IMR-90 (cell line): Measurements from ENCODE around the gene RANBP9. TPM values are rescaled to one million over a fixed set of nuclear protein-coding genes. Genes with fewer than 3 reads are reported as not detected.

Experiments used
- ATAC-seq: fragments of 200-7000 bp; cut with Tn5 transposase; 2 replicates; pipeline ENCODE4 v1.9.1; 2020; ENCODE audit warnings: low read depth, mild to moderate bottlenecking, moderate library complexity
- BruUV-seq: library from RNA; stranded (reverse); fragments of 400-500 nt; replicated peaks from 2 replicates; lab custom pipeline; 2021; lab: Mats Ljungman, UMichigan
- CTCF ChIA-PET: fragments of 300-600 bp; formaldehyde crosslinking; extraction: SDS; loops from one replicate; lab custom pipeline; 2021; ENCODE audit warnings: antibody characterized with exemption; lab: Yijun Ruan, JAX
- POLR2A ChIA-PET: fragments of 300-600 bp; sonication (Branson Sonifier 250); formaldehyde crosslinking; loops from one replicate; lab custom pipeline; 2022; ENCODE audit warnings: antibody characterized with exemption; ENCODE audit not compliant: unreplicated experiment; lab: Charles Lee
- DNase-seq: peaks from one replicate; pipeline ENCODE4 v3.0.0; 2013
- H2AFZ ChIP-seq: replicated peaks from 2 replicates; pipeline ENCODE3; 2013; ENCODE audit warnings: low read length, mild to moderate bottlenecking; ENCODE audit not compliant: poor library complexity
- H2AK5ac ChIP-seq: 2 replicates; pipeline ENCODE4 v1.6.1; 2013; ENCODE audit warnings: low read depth, low read length, inconsistent platforms
- H2AK9ac ChIP-seq: replicated peaks from 2 replicates; pipeline ENCODE3; 2013; ENCODE audit warnings: mild to moderate bottlenecking, low read depth, low read length, moderate library complexity; ENCODE audit not compliant: poor library complexity
- H2BK120ac ChIP-seq: 2 replicates; pipeline ENCODE4 v1.6.1; 2013; ENCODE audit warnings: low read depth, low read length, inconsistent platforms
- H2BK15ac ChIP-seq: 3 replicates; pipeline ENCODE4 v1.6.1; 2013; ENCODE audit warnings: low read depth, low read length, inconsistent platforms
- H2BK20ac ChIP-seq: 2 replicates; pipeline ENCODE4 v1.6.1; 2013; ENCODE audit warnings: low read depth, mild to moderate bottlenecking, inconsistent platforms, low read length, moderate library complexity
- H2BK5ac ChIP-seq: 2 replicates; pipeline ENCODE4 v1.6.1; 2013; ENCODE audit warnings: mild to moderate bottlenecking, low read depth, low read length, inconsistent platforms; ENCODE audit not compliant: poor library complexity, severe bottlenecking
- H3K14ac ChIP-seq: replicated peaks from 2 replicates; pipeline ENCODE4 v1.6.1; 2013; ENCODE audit warnings: low read depth, low read length, inconsistent platforms
- H3K18ac ChIP-seq: 2 replicates; pipeline ENCODE4 v1.6.1; 2013; ENCODE audit warnings: low read depth, low read length, control low read depth
- H3K23ac ChIP-seq: 2 replicates; pipeline ENCODE4 v1.6.1; 2013; ENCODE audit warnings: low read depth, low read length, inconsistent platforms
- H3K27ac ChIP-seq: 2 replicates; pipeline ENCODE4 v1.5.1; 2013; ENCODE audit warnings: mild to moderate bottlenecking, control low read depth, low read length; ENCODE audit not compliant: insufficient read depth
- H3K27me3 ChIP-seq: 2 replicates; pipeline ENCODE4 v1.6.1; 2013; ENCODE audit warnings: low read length; ENCODE audit not compliant: control insufficient read depth, insufficient read depth
- H3K36me3 ChIP-seq: 2 replicates; pipeline ENCODE4 v1.6.1; 2013; ENCODE audit warnings: low read length, mixed read lengths; ENCODE audit not compliant: control insufficient read depth, insufficient read depth
- H3K4ac ChIP-seq: 2 replicates; pipeline ENCODE4 v1.6.1; 2013; ENCODE audit warnings: low read depth, low read length, inconsistent platforms
- H3K4me1 ChIP-seq: 2 replicates; pipeline ENCODE4 v1.6.1; 2013; ENCODE audit warnings: low read length, mixed read lengths; ENCODE audit not compliant: control insufficient read depth, insufficient read depth
- H3K4me2 ChIP-seq: 2 replicates; pipeline ENCODE4 v1.6.1; 2013; ENCODE audit warnings: low read depth, mild to moderate bottlenecking, control low read depth, low read length, moderate library complexity
- H3K4me3 ChIP-seq: 2 replicates; pipeline ENCODE4 v1.5.1; 2013; ENCODE audit warnings: low read depth, mild to moderate bottlenecking, control low read depth, low read length, moderate library complexity; ENCODE audit not compliant: insufficient read depth
- H3K56ac ChIP-seq: 2 replicates; pipeline ENCODE4 v1.6.1; 2013; ENCODE audit warnings: low read length, inconsistent platforms; ENCODE audit not compliant: insufficient read depth; ENCODE audit errors: extremely low read depth
- H3K79me1 ChIP-seq, 2 experiments: 2 replicates each; pipeline ENCODE4 v1.6.1; 2013; ENCODE audit warnings: low read length in 2 of 2, inconsistent platforms in 1 of 2, low read depth in 1 of 2
- H3K9ac ChIP-seq: 2 replicates; pipeline ENCODE4 v1.6.1; 2013; ENCODE audit warnings: low read depth, low read length, control low read depth
- H3K9me1 ChIP-seq: 2 replicates; pipeline ENCODE4 v1.6.1; 2013; ENCODE audit warnings: low read length, inconsistent platforms; ENCODE audit not compliant: insufficient read depth
- H3K9me3 ChIP-seq: 2 replicates; pipeline ENCODE4 v1.6.1; 2013; ENCODE audit warnings: low read length; ENCODE audit not compliant: control insufficient read depth, insufficient read depth
- H4K20me1 ChIP-seq: 2 replicates; pipeline ENCODE4 v1.6.1; 2013; ENCODE audit warnings: low read length, inconsistent platforms; ENCODE audit not compliant: insufficient read depth
- H4K5ac ChIP-seq: 2 replicates; pipeline ENCODE4 v1.6.1; 2013; ENCODE audit warnings: mild to moderate bottlenecking, low read depth, low read length, control low read depth
- H4K8ac ChIP-seq, 2 experiments: 2 replicates each; pipeline ENCODE4 v1.6.1; 2013; ENCODE audit warnings: low read depth in 2 of 2, low read length in 2 of 2, control low read depth in 1 of 2, inconsistent platforms in 1 of 2
- H4K91ac ChIP-seq: 2 replicates; pipeline ENCODE4 v1.6.1; 2013; ENCODE audit warnings: low read depth, low read length, inconsistent platforms; ENCODE audit not compliant: insufficient read depth
- BHLHE40 ChIP-seq: fragments of 150-350 bp; IDR thresholded peaks from 2 replicates; pipeline ENCODE4 v1.6.1; 2016; ENCODE audit warnings: mild to moderate bottlenecking, low read depth, low read length
- CEBPB ChIP-seq: IDR thresholded peaks from 2 replicates; pipeline ENCODE4 v1.6.1; 2012; ENCODE audit warnings: low read depth, low read length, improper control_type of control experiment
- CHD1 ChIP-seq: IDR thresholded peaks from 2 replicates; pipeline ENCODE4 v1.6.1; 2012; ENCODE audit warnings: low read depth, low read length, improper control_type of control experiment
- CTCF ChIP-seq: conservative IDR thresholded peaks from 2 replicates; pipeline ENCODE4 v1.5.1; 2012; ENCODE audit warnings: mild to moderate bottlenecking, low read depth, low read length, improper control_type of control experiment
- ELK1 ChIP-seq: fragments of 150-350 bp; IDR thresholded peaks from 2 replicates; pipeline ENCODE4 v1.6.1; 2016; ENCODE audit warnings: low read depth, mild to moderate bottlenecking, low read length, moderate library complexity, borderline replicate concordance
- MAFK ChIP-seq: IDR thresholded peaks from 2 replicates; pipeline ENCODE4 v1.6.1; 2012; ENCODE audit warnings: low read depth, low read length, improper control_type of control experiment
- NFE2L2 ChIP-seq: fragments of 150-350 bp; IDR thresholded peaks from 2 replicates; pipeline ENCODE4 v1.6.1; 2016; ENCODE audit warnings: low read depth, mild to moderate bottlenecking, low read length
- POLR2A ChIP-seq: IDR thresholded peaks from 2 replicates; pipeline ENCODE4 v1.6.1; 2012; ENCODE audit warnings: mild to moderate bottlenecking, low read depth, low read length
- RAD21 ChIP-seq: IDR thresholded peaks from 2 replicates; pipeline ENCODE4 v1.6.1; 2012; ENCODE audit warnings: low read length, improper control_type of control experiment
- RFX5 ChIP-seq: IDR thresholded peaks from 2 replicates; pipeline ENCODE4 v1.8.0; 2012; ENCODE audit warnings: low read depth, mild to moderate bottlenecking, low read length, moderate library complexity
- SMC3 ChIP-seq: fragments of 150-350 bp; IDR thresholded peaks from 2 replicates; pipeline ENCODE4 v1.6.1; 2016; ENCODE audit warnings: low read depth, mild to moderate bottlenecking, antibody characterized with exemption, low read length, moderate library complexity
- WGBS, 2 experiments: methylation state at CpG; one replicate each; pipeline versions ENCODE4 v1.1.5 to v1.1.7; 2013; ENCODE audit warnings: missing lambda C conversion rate in 2 of 2; ENCODE audit not compliant: insufficient read length in 1 of 2; ENCODE audit errors: extremely low coverage in 2 of 2; 5-methylcytosine and 5-hydroxymethylcytosine counted together
- dilution Hi-C: fragments of 300-500 bp; cut with HindIII; formaldehyde crosslinking; loops from one replicate; pipeline ENCODE4 v1.14.3; 2018; ENCODE audit warnings: low sequenced_read_pairs; ENCODE audit not compliant: unreplicated experiment
- in situ Hi-C: fragments of 300-500 bp; cut with MboI; formaldehyde crosslinking; loops from 3 replicates; pipeline ENCODE4 v1.14.3; 2019; ENCODE audit warnings: low sequenced_read_pairs, inconsistent platforms, mixed read lengths
- intact Hi-C: fragments of 100-400 bp; cut with micrococcal nuclease; formaldehyde crosslinking; loops from 2 replicates; pipeline ENCODE4 v1.10.0; 2022
- polyA plus RNA-seq, 3 experiments: library from polyadenylated mRNA; depleted of rRNA; stranded (reverse); fragments of >200 nt; gene quantifications; 2 replicates each; pipeline ENCODE4 v1.2.3, GENCODE V29; 2012; ENCODE audit warnings: low replicate concordance in 1 of 3
- total RNA-seq: library from RNA; depleted of rRNA; stranded (reverse); fragments of >200 nt; gene quantifications from 2 replicates; pipeline ENCODE4 v1.2.3, GENCODE V29; 2012

RANBP9 gene
- total and polyA plus RNA-seq, 2 of the 4 experiments (the other 2 are of a cell fraction), result 17.7 to 27.8 TPM

- H2BK5ac ChIP-seq, result no peak overlapping the region
- H3K27ac ChIP-seq, result no peak overlapping the region
- no peak overlapping the region for H2AFZ ChIP-seq
- no peaks in the 10 kb centered on the region for H3K9me3 ChIP-seq
- H2BK20ac ChIP-seq, result no peak overlapping the region
- H4K91ac ChIP-seq, result no peak overlapping the region
- H3K4me3 ChIP-seq, result no peak overlapping the region
- POLR2A ChIA-PET, result no interaction called here
- ATAC-seq, result no peak
- dilution Hi-C loops (no loop called here), intact Hi-C loops (loop anchor here (5.0 kb wide), 1 partner anchor 37 kb away; no protein-coding TSS in a partner anchor), in situ Hi-C loops (no loop called here)
- peaks cover 13% of the 10 kb centered on the region for H3K36me3 ChIP-seq
- no peak for DNase-seq
- H3K4me1 ChIP-seq, result no peaks in the 10 kb centered on the region
- no CpG with 5 or more reads among the region's 1 CpG for WGBS, 2 experiments
- H4K8ac ChIP-seq, result no peak overlapping the region
- H3K14ac ChIP-seq, result no peak overlapping the region
- H3K4me2 ChIP-seq, result no peak overlapping the region
- CTCF ChIA-PET, result interaction anchor here (0.8 to 1.3 kb wide), 2 partner anchors 15 to 81 kb away, joined by 3 read pairs; partner anchors contain the start of genes NOL7 and RANBP9
- BruUV-seq, result no TSS peak
- H2AK9ac ChIP-seq, result no peak overlapping the region
- H3K27me3 ChIP-seq, result no peaks in the 10 kb centered on the region
- H4K20me1 ChIP-seq, result no peaks in the 10 kb centered on the region
- no peak overlapping the region for H2BK120ac ChIP-seq
- no peak overlapping the region for H3K4ac ChIP-seq
- H4K5ac ChIP-seq, result no peak overlapping the region
- no peak overlapping the region for H3K9ac ChIP-seq
- H3K9me1 ChIP-seq, result no peaks in the 10 kb centered on the region
- H3K56ac ChIP-seq, result no peak overlapping the region
- H2AK5ac ChIP-seq, result no peak overlapping the region
- peaks cover 3 to 7% of the 10 kb centered on the region in 2 experiments; a peak in 3 of 4 replicates for H3K79me1 ChIP-seq
- no peak overlapping the region for H2BK15ac ChIP-seq
- H3K18ac ChIP-seq, result no peak overlapping the region
- no peak overlapping the region for H3K23ac ChIP-seq
- no peak for TF ChIP-seq CEBPB
- no peak for TF ChIP-seq NFE2L2
- no peak for TF ChIP-seq RFX5
- TF ChIP-seq ELK1, result no peak
- no peak for TF ChIP-seq SMC3
- no peak for TF ChIP-seq POLR2A
- no peak for TF ChIP-seq BHLHE40
- TF ChIP-seq CTCF, result no peak
- TF ChIP-seq RAD21, result no peak
- TF ChIP-seq CHD1, result no peak
- TF ChIP-seq MAFK, result no peak
These were observed 81.1 kb downstream of the RANBP9 start for GRCh38 chr6:13630499-13630898.
